ENCODE data around the gene CALHM2.

Gene CALHM2

GRCh38 chr10:103441611-103442010 is 10.6 kb downstream of the CALHM2 start:
- H3K9me3 ChIP-seq: no peaks in the 10 kb centered on the region
- H3K4me1 ChIP-seq: peaks cover 2% of the 10 kb centered on the region; the same call in 1 of the 2 replicates
- TF ChIP-seq CTCF (IDR thresholded peaks at IDR 0.05; ENCODE audit: low read depth, low read length): no peak
- no peak overlapping the region for H3K4me3 ChIP-seq (ENCODE audit: low read depth, low read length)
- H3K27me3 ChIP-seq: no peaks in the 10 kb centered on the region
- no peak for DNase-seq
- H3K36me3 ChIP-seq: peaks cover 95% of the 10 kb centered on the region

- no peak for TF ChIP-seq CTCF (IDR thresholded peaks at IDR 0.05; ENCODE audit: low read depth, low read length)
- Histone ChIP-seq H3K4me3 (ENCODE audit: low read depth, low read length) (no peak overlapping the region), H3K36me3 (peaks cover 95% of the 10 kb centered on the region), H3K27me3 (no peaks in the 10 kb centered on the region), H3K9me3 (no peaks in the 10 kb centered on the region), H3K4me1 (peaks cover 2% of the 10 kb centered on the region; the same call in 1 of the 2 replicates)
- DNase-seq: no peak
Observed at GRCh38 chr10:103441206-103441605, 11.0 kb downstream of the CALHM2 start.

GRCh38 chr10:103440416-103440815 is 11.8 kb downstream of the CALHM2 start:
- no peak for TF ChIP-seq CTCF (IDR thresholded peaks at IDR 0.05; ENCODE audit: low read depth, low read length)

GRCh38 chr10:103439776-103440175 is 12.4 kb downstream of the CALHM2 start:
- TF ChIP-seq CTCF (IDR thresholded peaks at IDR 0.05; ENCODE audit: low read depth, low read length): no peak
- Histone ChIP-seq H3K36me3 (peaks cover 88% of the 10 kb centered on the region), H3K9me3 (no peaks in the 10 kb centered on the region), H3K4me3 (ENCODE audit: low read depth, low read length) (no peak overlapping the region), H3K4me1 (no peaks in the 10 kb centered on the region), H3K27me3 (no peaks in the 10 kb centered on the region)
- no peak for DNase-seq

More at GRCh38 chr10:103440416-103440815, 11.8 kb downstream of the CALHM2 start:
- Histone ChIP-seq H3K36me3 (peaks cover 92% of the 10 kb centered on the region), H3K9me3 (no peaks in the 10 kb centered on the region), H3K27me3 (no peaks in the 10 kb centered on the region), H3K4me3 (ENCODE audit: low read depth, low read length) (no peak overlapping the region), H3K4me1 (peaks cover 2% of the 10 kb centered on the region; the same call in 1 of the 2 replicates)
- no peak for DNase-seq

- TF ChIP-seq CTCF (IDR thresholded peaks at IDR 0.05; ENCODE audit: low read depth, low read length): no peak
- Histone ChIP-seq H3K36me3 (peaks cover 84% of the 10 kb centered on the region), H3K9me3 (no peaks in the 10 kb centered on the region), H3K4me3 (ENCODE audit: low read depth, low read length) (no peak overlapping the region), H3K4me1 (no peaks in the 10 kb centered on the region), H3K27me3 (no peaks in the 10 kb centered on the region)
- no peak for DNase-seq
Observed at GRCh38 chr10:103433858-103434257, 18.3 kb downstream of the CALHM2 start.

- no peak for DNase-seq
- Histone ChIP-seq H3K4me3 (ENCODE audit: low read depth, low read length) (no peak overlapping the region), H3K4me1 (no peaks in the 10 kb centered on the region), H3K36me3 (peaks cover 82% of the 10 kb centered on the region), H3K27me3 (no peaks in the 10 kb centered on the region), H3K9me3 (no peaks in the 10 kb centered on the region)
- no peak for TF ChIP-seq CTCF (IDR thresholded peaks at IDR 0.05; ENCODE audit: low read depth, low read length)
Observed at GRCh38 chr10:103431902-103432301, 20.3 kb downstream of the CALHM2 start.
